ENCODE measurements around the gene ST7. TPM values are rescaled to one million over a fixed set of nuclear protein-coding genes. Genes with fewer than 3 reads are reported as not detected.
A peak's percentile ranks its signal among the peaks of the same experiment; 100 is the strongest.

ST7 gene
- total RNA-seq, 1 donor from 2014 or later = 17.4 TPM

GRCh38 chr7:117064688-117065087 lies 111.4 kb downstream of the ST7 start:
- no peak for DNase-seq (ENCODE audit: low read depth)

GRCh38 chr7:117065571-117066150 lies 112.4 kb downstream of the ST7 start:
- no peak for DNase-seq (ENCODE audit: low read depth)

GRCh38 chr7:117066668-117067067 lies 113.4 kb downstream of the ST7 start:
- no peak for DNase-seq (ENCODE audit: low read depth)

GRCh38 chr7:117067340-117067739 lies 114.0 kb downstream of the ST7 start:
- DNase-seq (ENCODE audit: low read depth) = no peak

GRCh38 chr7:117068511-117069145 lies 115.3 kb downstream of the ST7 start:
- DNase-seq (ENCODE audit: low read depth) = no peak

GRCh38 chr7:117069379-117069778 lies 116.1 kb downstream of the ST7 start:
- no peak for DNase-seq (ENCODE audit: low read depth)

- no peak for DNase-seq (ENCODE audit: low read depth)
Observed at GRCh38 chr7:117071551-117071950, 118.2 kb downstream of the ST7 start.

GRCh38 chr7:117072620-117073118 lies 119.4 kb downstream of the ST7 start:
- DNase-seq (ENCODE audit: low read depth) = peak; percentile 54

- DNase-seq (ENCODE audit: low read depth) = no peak
Observed at GRCh38 chr7:117074378-117074777, 121.1 kb downstream of the ST7 start.

- DNase-seq (ENCODE audit: low read depth) = no peak
Observed at GRCh38 chr7:117075934-117076333, 122.6 kb downstream of the ST7 start.

- DNase-seq (ENCODE audit: low read depth) = no peak
Observed at GRCh38 chr7:117076426-117076943, 123.2 kb downstream of the ST7 start.

- DNase-seq (ENCODE audit: low read depth) = no peak
Observed at GRCh38 chr7:117077658-117078057, 124.4 kb downstream of the ST7 start.

- DNase-seq (ENCODE audit: low read depth) = no peak
Observed at GRCh38 chr7:117082647-117083046, 129.3 kb downstream of the ST7 start.

GRCh38 chr7:117083648-117084047 lies 130.3 kb downstream of the ST7 start:
- DNase-seq (ENCODE audit: low read depth) = no peak

GRCh38 chr7:117084286-117084685 lies 131.0 kb downstream of the ST7 start:
- no peak for DNase-seq (ENCODE audit: low read depth)

GRCh38 chr7:117085275-117085674 lies 132.0 kb downstream of the ST7 start:
- peak; percentile 68 for DNase-seq (ENCODE audit: low read depth)

GRCh38 chr7:117085769-117086463 lies 132.6 kb downstream of the ST7 start:
- peak; percentile 60 for DNase-seq (ENCODE audit: low read depth)

- DNase-seq (ENCODE audit: low read depth) = peak; percentile 82
Observed at GRCh38 chr7:117086788-117087187, 133.5 kb downstream of the ST7 start.

GRCh38 chr7:117087639-117088396 lies 134.5 kb downstream of the ST7 start:
- no peak for DNase-seq (ENCODE audit: low read depth)

- no peak for DNase-seq (ENCODE audit: low read depth)
Observed at GRCh38 chr7:117088623-117089194, 135.4 kb downstream of the ST7 start.

GRCh38 chr7:117090791-117091190 lies 137.5 kb downstream of the ST7 start:
- no peak for DNase-seq (ENCODE audit: low read depth)
